Ishikawa (cell line): ENCODE data around the gene PLEKHG4.

Experiments used
- CEBPB ChIP-seq: IDR thresholded peaks from 2 replicates; pipeline ENCODE4 v1.6.1; 2012
- CREB1 ChIP-seq: IDR thresholded peaks from 2 replicates; pipeline ENCODE4 v1.6.1; 2012; ENCODE audit warnings: low read depth
- EP300 ChIP-seq: IDR thresholded peaks from 2 replicates; pipeline ENCODE4 v1.6.1; 2012; ENCODE audit warnings: borderline replicate concordance
- FOXM1 ChIP-seq: IDR thresholded peaks from 2 replicates; pipeline ENCODE4 v1.6.1; 2012; ENCODE audit warnings: low read depth, borderline replicate concordance
- MAX ChIP-seq: IDR thresholded peaks from 2 replicates; pipeline ENCODE4 v1.6.1; 2012
- NFIC ChIP-seq: IDR thresholded peaks from 2 replicates; pipeline ENCODE4 v1.6.1; 2012
- RAD21 ChIP-seq: IDR thresholded peaks from 2 replicates; pipeline ENCODE4 v1.6.1; 2012; ENCODE audit warnings: low read depth
- REST ChIP-seq: IDR thresholded peaks from 2 replicates; pipeline ENCODE4 v1.6.1; 2012; ENCODE audit warnings: low read depth, mild to moderate bottlenecking
- TAF1 ChIP-seq: IDR thresholded peaks from 2 replicates; pipeline ENCODE4 v1.6.1; 2012; ENCODE audit warnings: low read depth, mild to moderate bottlenecking
- TEAD4 ChIP-seq: IDR thresholded peaks from 2 replicates; pipeline ENCODE4 v1.6.1; 2012
- YY1 ChIP-seq: IDR thresholded peaks from 2 replicates; pipeline ENCODE4 v1.6.1; 2012; ENCODE audit warnings: low read depth
- ZBTB7A ChIP-seq: IDR thresholded peaks from 2 replicates; pipeline ENCODE4 v1.6.1; 2012; ENCODE audit warnings: low read depth

GRCh38 chr16:67240506-67240905 lies 38.8 kb upstream of the PLEKHG4 start:
- TF ChIP-seq FOXM1 (no peak), EP300 (no peak), NFIC (no peak), CEBPB (no peak), TEAD4 (no peak), YY1 (no peak), REST (no peak), ZBTB7A (no peak), CREB1 (no peak), MAX (no peak), TAF1 (no peak), RAD21 (no peak)
